Measurements from ENCODE around the gene IPO11.

GRCh38 chr5:62385816-62386400 is 26.7 kb upstream of the IPO11 start:
- TF ChIP-seq CTCF (conservative IDR thresholded peaks at IDR 0.05) (no peak), EZH2 (IDR thresholded peaks at IDR 0.05; ENCODE audit: low read depth) (no peak)
